Fibroblast of skin of scalp (primary cell): ENCODE data around the gene MAT2A.
"Not testable (repeated sequence)": the region's sequence is repeated elsewhere in the genome, so short reads cannot be mapped to it uniquely, and the experiment has no call there.

Experiments
- DNase-seq: peaks from one replicate; pipeline ENCODE4 v3.0.0-alpha.2; 2013

The MAT2A gene

GRCh38 chr2:85579266-85579935 lies 40.4 kb downstream of the MAT2A start:
- no peak for DNase-seq

DNA sequence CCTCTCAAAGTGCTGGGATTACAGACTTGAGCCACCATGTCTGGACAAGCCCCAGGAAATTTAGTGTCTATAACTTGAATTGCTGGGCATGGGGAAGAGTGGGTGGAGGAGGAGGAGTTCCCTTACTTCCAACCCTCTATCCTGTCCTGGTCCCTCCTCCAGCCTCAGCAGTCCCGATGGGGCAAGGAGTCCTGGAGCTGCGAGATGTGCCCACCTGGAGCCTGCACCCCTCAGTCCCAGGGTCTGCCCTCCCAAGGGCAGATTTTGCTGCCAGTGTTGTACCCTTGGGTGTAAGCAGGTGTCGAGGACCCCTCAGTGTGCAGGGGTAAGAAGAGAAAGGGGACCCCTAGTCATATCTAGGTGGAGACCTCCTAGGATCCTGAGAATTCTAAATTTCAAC lies 41.2 kb downstream of the MAT2A start:
- no peak for DNase-seq

- DNase-seq = no peak
Observed at GRCh38 chr2:85582492-85582891, 43.5 kb downstream of the MAT2A start.

- DNase-seq = no peak
Observed at GRCh38 chr2:85583667-85584353, 44.8 kb downstream of the MAT2A start.

DNA sequence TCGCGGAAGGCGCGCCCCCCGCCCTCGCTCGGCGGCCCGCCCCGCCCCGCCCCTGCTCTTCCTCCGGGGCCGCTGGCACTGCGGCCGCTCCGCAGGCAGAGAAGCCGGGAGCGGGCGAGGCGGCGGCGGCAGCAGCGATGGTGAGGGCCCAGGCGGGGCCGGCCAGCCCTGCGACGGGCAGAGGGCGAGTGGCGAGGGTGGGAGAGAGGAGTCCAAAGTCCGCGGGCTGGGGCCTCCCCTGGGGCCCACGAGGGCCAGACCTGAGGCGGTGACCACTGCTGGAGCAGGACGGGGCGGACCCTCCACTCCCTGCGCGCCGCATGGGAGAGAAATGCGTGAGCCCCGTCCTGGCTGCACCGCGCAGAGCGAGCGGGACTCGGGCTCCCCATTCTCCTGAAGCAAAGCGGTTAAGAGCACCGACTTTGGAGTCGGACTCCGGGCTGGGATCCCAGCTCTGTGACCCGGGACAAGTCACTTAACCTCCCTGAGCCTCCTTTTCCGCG lies 45.4 kb downstream of the MAT2A start, which contains the start of gene VAMP5:
TSS of gene VAMP5 (plus strand) at position 78 of the 503 bp plus-strand sequence. CDS start at position 138, 60 bp downstream.
- no peak for DNase-seq

GRCh38 chr2:85584857-85585780 lies 46.2 kb downstream of the MAT2A start:
- DNase-seq = peak; percentile 69

DNA sequence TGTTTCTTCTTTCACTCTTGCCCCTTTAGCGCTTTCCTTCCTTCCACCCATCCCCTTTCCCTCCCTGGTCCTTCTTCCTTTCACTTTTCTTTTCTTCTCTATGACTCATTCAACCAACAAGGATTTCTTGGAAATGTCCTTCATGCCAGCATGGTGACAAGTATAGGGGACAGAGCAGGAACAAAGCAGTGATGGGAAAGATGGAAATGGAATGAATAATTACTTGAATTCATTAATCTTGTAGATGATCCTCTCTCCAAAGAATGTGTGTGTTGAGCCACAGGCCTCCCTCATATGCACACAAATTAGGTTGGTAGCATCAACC lies 46.8 kb downstream of the MAT2A start:
- DNase-seq = peak; percentile 88

GRCh38 chr2:85588236-85588635 lies 49.3 kb downstream of the MAT2A start:
- DNase-seq = no peak

GRCh38 chr2:85588645-85589044 lies 49.7 kb downstream of the MAT2A start:
- no peak for DNase-seq

DNA sequence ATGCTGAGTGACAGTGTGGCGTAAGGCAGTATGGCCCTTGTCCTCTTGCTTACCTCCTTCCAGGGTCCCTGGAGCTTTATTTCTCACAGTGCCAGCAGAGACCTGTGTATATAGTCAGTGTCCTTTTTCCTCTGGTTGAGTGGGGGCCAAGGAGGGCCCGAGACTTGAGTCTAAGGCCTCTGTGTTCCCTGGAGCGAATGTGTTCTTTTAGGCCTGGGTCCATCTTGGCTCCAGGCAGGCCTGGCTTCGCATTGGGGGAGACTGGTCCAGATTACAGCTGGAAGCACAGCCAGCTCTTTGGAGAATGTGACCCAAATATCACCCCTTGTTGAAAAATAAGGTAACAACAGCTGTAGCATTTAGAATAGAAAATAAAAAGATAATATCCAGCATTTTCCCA lies 50.2 kb downstream of the MAT2A start:
- DNase-seq = no peak

GRCh38 chr2:85589982-85590791 lies 51.2 kb downstream of the MAT2A start:
- DNase-seq = peak; percentile 91

- no peak for DNase-seq
Observed at GRCh38 chr2:85590950-85591349, 52.0 kb downstream of the MAT2A start.

DNA sequence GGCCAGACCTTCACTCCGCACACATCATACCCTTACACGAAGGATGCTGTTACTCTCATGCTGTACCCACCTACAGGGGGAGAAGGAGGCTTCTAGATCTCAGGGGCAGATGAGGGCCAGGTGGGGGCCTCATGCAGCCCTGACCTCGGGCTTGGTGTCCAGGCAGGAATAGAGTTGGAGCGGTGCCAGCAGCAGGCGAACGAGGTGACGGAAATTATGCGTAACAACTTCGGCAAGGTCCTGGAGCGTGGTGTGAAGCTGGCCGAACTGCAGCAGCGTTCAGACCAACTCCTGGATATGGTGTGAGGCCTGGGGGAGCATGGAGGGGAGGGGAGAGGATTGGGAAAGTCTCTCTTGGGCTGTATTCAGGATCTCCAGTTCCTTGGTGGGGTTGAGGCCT lies 52.6 kb downstream of the MAT2A start:
- DNase-seq = no peak

DNA sequence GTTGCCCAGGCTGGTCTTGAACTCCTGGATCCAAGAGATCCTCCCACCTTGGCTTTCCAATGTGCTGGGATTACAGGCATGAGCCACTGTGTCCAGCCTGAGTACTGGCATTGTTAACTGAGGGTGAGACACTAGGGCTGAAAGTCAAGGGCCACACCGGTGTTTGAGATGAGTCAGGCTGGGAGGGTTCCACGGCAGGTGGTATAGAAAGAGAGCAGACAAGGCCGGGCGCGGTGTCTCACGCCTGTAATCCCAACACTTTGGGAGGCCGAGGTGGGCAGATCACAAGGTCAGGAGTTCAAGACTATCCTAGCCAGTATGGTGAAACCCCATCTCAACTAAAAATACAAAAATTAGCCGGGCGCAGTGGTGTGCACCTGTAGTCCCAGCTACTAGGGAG lies 53.3 kb downstream of the MAT2A start:
- DNase-seq = not testable (repeated sequence)

- DNase-seq = no peak
Observed at GRCh38 chr2:85593023-85593422, 54.1 kb downstream of the MAT2A start.
